ENCODE data around the gene EXOC5. TPM values are rescaled to one million over a fixed set of nuclear protein-coding genes. Genes with fewer than 3 reads are reported as not detected.

The EXOC5 gene
- total and polyA plus RNA-seq, 10 donors = 8.8 to 77.2 (median 55.7) TPM

DNA sequence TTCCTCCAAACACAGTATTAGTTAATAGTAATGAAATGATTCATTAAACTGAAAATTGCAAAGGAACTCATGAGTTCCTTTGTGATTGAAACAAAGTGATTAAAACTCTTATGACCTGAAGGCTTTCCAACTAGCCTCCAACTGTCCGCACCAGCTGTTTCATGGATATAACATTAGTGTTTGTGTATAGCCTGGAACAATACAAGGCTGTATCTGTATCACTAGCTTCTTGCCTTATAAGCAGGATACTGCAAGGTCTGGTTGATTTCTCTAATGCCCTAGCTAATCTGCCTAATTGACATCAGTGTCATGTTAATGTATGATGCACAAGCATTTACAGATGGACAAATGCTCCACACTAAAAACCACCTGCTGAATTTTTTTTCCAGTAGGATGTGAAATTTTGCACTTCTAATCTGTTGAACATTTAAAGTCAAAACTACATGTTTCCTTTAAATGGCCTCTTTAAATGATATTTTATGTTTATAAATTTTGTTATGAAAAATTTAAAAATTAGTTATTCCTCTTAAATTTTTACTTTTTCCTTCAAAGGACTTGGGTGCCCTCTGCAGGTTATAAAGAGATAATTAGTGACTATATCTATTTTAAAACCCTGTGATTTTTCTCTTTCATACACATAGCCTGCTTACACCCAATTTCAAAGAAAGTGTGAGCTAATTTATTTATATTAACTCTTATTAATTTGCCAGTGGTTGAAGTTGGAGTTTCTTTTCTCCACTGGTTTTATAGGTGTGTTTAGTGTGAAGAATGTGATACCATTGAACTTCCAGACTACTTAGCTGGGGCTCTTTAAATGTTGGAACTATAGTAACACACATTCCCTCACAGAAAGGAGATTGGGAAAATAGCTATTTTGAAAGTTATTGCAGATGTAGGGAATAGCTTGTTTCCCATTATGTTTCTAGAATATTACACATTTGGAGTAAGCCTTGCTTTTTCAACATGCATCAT, 25.4 kb upstream of the EXOC5 start:
- TF ChIP-seq POLR2AphosphoS5 (IDR thresholded peaks at IDR 0.05) = no peak
- TF ChIP-seq, protein P1, sequence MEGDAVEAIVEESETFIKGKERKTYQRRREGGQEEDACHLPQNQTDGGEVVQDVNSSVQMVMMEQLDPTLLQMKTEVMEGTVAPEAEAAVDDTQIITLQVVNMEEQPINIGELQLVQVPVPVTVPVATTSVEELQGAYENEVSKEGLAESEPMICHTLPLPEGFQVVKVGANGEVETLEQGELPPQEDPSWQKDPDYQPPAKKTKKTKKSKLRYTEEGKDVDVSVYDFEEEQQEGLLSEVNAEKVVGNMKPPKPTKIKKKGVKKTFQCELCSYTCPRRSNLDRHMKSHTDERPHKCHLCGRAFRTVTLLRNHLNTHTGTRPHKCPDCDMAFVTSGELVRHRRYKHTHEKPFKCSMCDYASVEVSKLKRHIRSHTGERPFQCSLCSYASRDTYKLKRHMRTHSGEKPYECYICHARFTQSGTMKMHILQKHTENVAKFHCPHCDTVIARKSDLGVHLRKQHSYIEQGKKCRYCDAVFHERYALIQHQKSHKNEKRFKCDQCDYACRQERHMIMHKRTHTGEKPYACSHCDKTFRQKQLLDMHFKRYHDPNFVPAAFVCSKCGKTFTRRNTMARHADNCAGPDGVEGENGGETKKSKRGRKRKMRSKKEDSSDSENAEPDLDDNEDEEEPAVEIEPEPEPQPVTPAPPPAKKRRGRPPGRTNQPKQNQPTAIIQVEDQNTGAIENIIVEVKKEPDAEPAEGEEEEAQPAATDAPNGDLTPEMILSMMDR (IDR thresholded peaks at IDR 0.05 in 8 of 11, conservative IDR thresholded peaks at IDR 0.05 in 3 of 11) = peak in 3 of 11 experiments; percentile 18 to 36 (median 18)
- no peak overlapping the region for H3K27ac ChIP-seq
- H3K4me1 ChIP-seq = no peaks in the 10 kb centered on the region
- H3K36me3 ChIP-seq = peaks cover 0 to 40% (median 12%) of the 10 kb centered on the region in 6 donors
- 94 to 100% (median 98%) methylated on average over 1 of the region's 1 CpG for WGBS, 5 donors
- H3K4me3 ChIP-seq = no peak overlapping the region
- H3K9me3 ChIP-seq = no peaks in the 10 kb centered on the region
- intact Hi-C loops (cut with DNase I; ENCODE audit: low total_unique reads) = no loop called here
- DNase-seq = no peak
- H3K27me3 ChIP-seq (replicated peaks in 1 of 7) = no peaks in the 10 kb centered on the region

DNA sequence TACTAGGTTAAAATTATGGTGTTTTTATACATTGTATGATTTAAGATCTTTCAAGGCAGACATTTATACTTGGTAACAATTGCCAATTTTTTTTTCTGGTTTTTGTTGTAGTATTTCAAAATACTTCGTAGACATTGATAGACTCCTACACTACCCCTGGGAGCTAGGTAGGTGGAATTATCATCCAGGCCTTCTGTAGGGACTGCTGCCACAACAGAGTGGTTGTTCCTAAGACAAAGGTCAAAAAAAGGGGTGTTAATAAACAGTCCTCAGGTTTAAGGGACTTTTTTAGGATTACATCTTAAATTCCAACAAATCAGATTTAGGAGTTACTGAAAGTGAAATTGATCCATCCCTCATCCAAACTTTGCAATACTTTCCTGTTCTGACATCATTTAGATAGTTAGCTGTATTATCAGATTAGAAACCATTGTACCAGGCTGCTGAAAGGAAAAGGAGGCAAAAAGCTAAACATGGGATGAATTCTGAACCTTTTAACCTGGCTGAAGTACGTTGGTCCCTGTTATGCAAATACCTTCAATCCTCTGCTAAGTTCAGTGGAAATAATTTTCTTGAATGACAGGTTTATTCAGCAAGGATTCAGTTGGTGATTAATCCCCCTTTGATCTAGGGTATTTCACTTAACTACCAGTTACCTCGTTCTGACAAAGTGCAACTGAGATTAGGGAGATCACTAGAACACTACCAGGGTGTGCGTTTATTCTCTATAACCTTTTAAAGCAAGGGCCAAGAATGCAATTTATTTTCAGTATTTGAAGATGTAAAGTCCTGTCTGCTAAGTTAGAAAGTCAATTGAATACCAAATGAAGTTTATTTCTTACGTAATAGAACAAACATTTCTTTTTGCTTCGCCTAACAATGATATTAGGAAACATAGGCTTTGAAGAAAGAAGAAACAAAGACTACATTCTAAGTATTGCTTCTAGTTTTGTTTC, 23.3 kb upstream of the EXOC5 start:
- WGBS, 5 donors = 71 to 77% (median 72%) methylated on average over 6 of the region's 6 CpGs
- Histone ChIP-seq H3K9me3 (no peaks in the 10 kb centered on the region), H3K36me3 (peaks cover 2 to 62% (median 26%) of the 10 kb centered on the region in 6 donors), H3K4me3 (no peak overlapping the region), H3K4me1 (no peaks in the 10 kb centered on the region), H3K27ac (no peak overlapping the region), H3K27me3 (replicated peaks in 1 of 7) (no peaks in the 10 kb centered on the region)
- DNase-seq = no peak
- intact Hi-C loops (cut with DNase I; ENCODE audit: low total_unique reads) = no loop called here
- TF ChIP-seq POLR2AphosphoS5 (IDR thresholded peaks at IDR 0.05) = no peak

DNA sequence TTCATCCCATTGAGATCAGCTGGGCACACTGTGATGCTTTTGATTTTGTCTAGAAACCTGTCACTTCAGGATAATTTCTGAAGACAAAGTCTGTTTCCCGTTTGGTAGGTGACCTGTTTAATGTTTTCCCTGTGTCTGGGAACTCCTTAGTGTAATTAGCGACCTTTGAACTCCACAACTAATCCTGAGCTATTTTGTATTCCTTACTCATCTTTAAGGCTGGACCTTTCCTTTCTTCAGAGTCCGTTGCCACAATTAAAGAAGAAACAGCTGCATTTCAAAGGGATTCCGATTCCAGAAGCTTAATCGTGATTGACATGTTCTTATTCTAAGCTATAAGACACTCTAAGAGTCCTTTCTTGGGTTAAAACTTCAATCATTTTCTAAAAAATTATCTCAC, 22.0 kb upstream of the EXOC5 start:
- H3K4me1 ChIP-seq = no peaks in the 10 kb centered on the region
- DNase-seq = no peak
- no peaks in the 10 kb centered on the region for H3K9me3 ChIP-seq
- WGBS, 5 donors = 87 to 92% (median 90%) methylated on average over 5 of the region's 5 CpGs
- intact Hi-C loops (cut with DNase I; ENCODE audit: low total_unique reads) = no loop called here
- no peak for TF ChIP-seq POLR2A (IDR thresholded peaks at IDR 0.05)
- TF ChIP-seq POLR2AphosphoS5 (IDR thresholded peaks at IDR 0.05) = no peak
- TF ChIP-seq, protein P1 (IDR thresholded peaks at IDR 0.05 in 8 of 11, conservative IDR thresholded peaks at IDR 0.05 in 3 of 11) = no peak
- no peak overlapping the region for H3K4me3 ChIP-seq
- no peak overlapping the region for H3K27ac ChIP-seq
- H3K27me3 ChIP-seq (replicated peaks in 1 of 7) = no peaks in the 10 kb centered on the region
- H3K36me3 ChIP-seq = peaks cover 2 to 74% (median 36%) of the 10 kb centered on the region in 6 donors

DNA sequence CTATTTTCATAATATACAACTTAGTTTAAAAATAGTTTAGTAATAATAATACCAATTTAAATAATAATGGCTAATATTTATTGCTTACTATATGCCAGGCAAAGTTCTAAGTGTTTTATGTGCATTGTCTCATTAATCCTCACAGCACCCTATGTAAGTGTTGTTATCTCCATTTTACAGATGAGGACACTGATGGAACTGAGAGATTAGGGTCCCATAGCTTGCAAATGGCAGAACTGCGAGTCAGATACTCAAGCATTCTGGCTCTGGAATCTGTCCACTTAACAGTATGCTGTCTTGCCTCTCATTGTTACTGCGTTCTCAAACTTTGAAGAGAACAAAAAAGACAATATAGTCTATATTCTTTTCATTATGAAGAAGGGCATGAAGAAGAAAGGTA, 19.0 kb upstream of the EXOC5 start:
- no peaks in the 10 kb centered on the region for H3K27me3 ChIP-seq (replicated peaks in 1 of 7)
- H3K4me1 ChIP-seq = no peaks in the 10 kb centered on the region
- intact Hi-C loops (cut with DNase I; ENCODE audit: low total_unique reads) = no loop called here
- DNase-seq = no peak
- WGBS, 5 donors = 88 to 97% (median 94%) methylated on average over 2 of the region's 2 CpGs
- TF ChIP-seq POLR2A (IDR thresholded peaks at IDR 0.05) = no peak
- TF ChIP-seq, protein P1 (IDR thresholded peaks at IDR 0.05 in 8 of 11, conservative IDR thresholded peaks at IDR 0.05 in 3 of 11) = no peak
- TF ChIP-seq POLR2AphosphoS5 (IDR thresholded peaks at IDR 0.05) = no peak
- H3K4me3 ChIP-seq = no peak overlapping the region
- H3K27ac ChIP-seq = no peak overlapping the region
- peaks cover 2 to 100% (median 48%) of the 10 kb centered on the region in 6 donors for H3K36me3 ChIP-seq
- no peaks in the 10 kb centered on the region for H3K9me3 ChIP-seq
